Mesothelial cell of epicardium (in vitro differentiated cells): ENCODE measurements around the gene SNRPA1. TPM values are rescaled to one million over a fixed set of nuclear protein-coding genes. Genes with fewer than 3 reads are reported as not detected.

ENCODE experiments used
- DNase-seq, 2 experiments: peaks; one replicate each; pipeline ENCODE4 v3.0.0; 2021; ENCODE audit warnings: low spot score in 2 of 2; ENCODE audit not compliant: unreplicated experiment in 2 of 2
- H3K27ac Mint-ChIP-seq: 2 replicates; pipeline ENCODE4 v1.8.0; 2021; ENCODE audit warnings: mixed read lengths
- H3K27me3 Mint-ChIP-seq: 2 replicates; pipeline ENCODE4 v1.8.0; 2021; ENCODE audit warnings: low read depth, mixed read lengths
- H3K36me3 Mint-ChIP-seq: 2 replicates; pipeline ENCODE4 v1.8.0; 2021; ENCODE audit warnings: mixed read lengths
- H3K4me1 Mint-ChIP-seq: 2 replicates; pipeline ENCODE4 v1.8.0; 2021; ENCODE audit warnings: mixed read lengths
- H3K4me3 Mint-ChIP-seq: 2 replicates; pipeline ENCODE4 v1.8.0; 2021; ENCODE audit warnings: mild to moderate bottlenecking, moderate library complexity, mixed read lengths
- H3K9me3 Mint-ChIP-seq: 2 replicates; pipeline ENCODE4 v1.8.0; 2021; ENCODE audit warnings: mixed read lengths
- CTCF ChIP-seq: fragments of 200-600 bp; sonication (generic); IDR thresholded peaks from one replicate; pipeline ENCODE4 v1.5.0; 2021; ENCODE audit warnings: antibody characterized with exemption; ENCODE audit not compliant: unreplicated experiment
- total RNA-seq: library from RNA; stranded (reverse); gene quantifications from 3 replicates; pipeline ENCODE4 v1.2.1, GENCODE V29; 2021

Gene SNRPA1
- total RNA-seq, 1 donor from 2014 or later, result 82.8 TPM

- no peak for DNase-seq
- no peaks in the 10 kb centered on the region for H3K36me3 Mint-ChIP-seq
- no peak overlapping the region for H3K27ac Mint-ChIP-seq
- peaks cover 3% of the 10 kb centered on the region for H3K9me3 Mint-ChIP-seq
- TF ChIP-seq CTCF, result no peak
- no peak overlapping the region for H3K4me3 Mint-ChIP-seq
- H3K27me3 Mint-ChIP-seq, result peaks cover 44% of the 10 kb centered on the region
- H3K4me1 Mint-ChIP-seq, result no peaks in the 10 kb centered on the region
Observed at GRCh38 chr15:101332061-101332467, 37.0 kb upstream of the SNRPA1 start.

GRCh38 chr15:101329867-101330380 is 34.9 kb upstream of the SNRPA1 start:
- no peaks in the 10 kb centered on the region for H3K36me3 Mint-ChIP-seq
- TF ChIP-seq CTCF, result no peak
- no peak for DNase-seq
- no peaks in the 10 kb centered on the region for H3K4me1 Mint-ChIP-seq
- no peak overlapping the region for H3K4me3 Mint-ChIP-seq
- H3K9me3 Mint-ChIP-seq, result no peaks in the 10 kb centered on the region
- peaks cover 43% of the 10 kb centered on the region for H3K27me3 Mint-ChIP-seq
- H3K27ac Mint-ChIP-seq, result no peak overlapping the region

- Mint-ChIP-seq H3K9me3 (no peaks in the 10 kb centered on the region), H3K27ac (no peak overlapping the region), H3K27me3 (peaks cover 43% of the 10 kb centered on the region), H3K4me3 (no peak overlapping the region), H3K36me3 (no peaks in the 10 kb centered on the region), H3K4me1 (no peaks in the 10 kb centered on the region)
- no peak for DNase-seq
- TF ChIP-seq CTCF, result no peak
Observed at GRCh38 chr15:101329309-101329863, 34.3 kb upstream of the SNRPA1 start.

GRCh38 chr15:101328001-101328400 is 33.0 kb upstream of the SNRPA1 start:
- Mint-ChIP-seq H3K36me3 (no peaks in the 10 kb centered on the region), H3K27ac (no peak overlapping the region), H3K9me3 (no peaks in the 10 kb centered on the region), H3K4me1 (no peaks in the 10 kb centered on the region), H3K27me3 (peaks cover 42% of the 10 kb centered on the region), H3K4me3 (no peak overlapping the region)
- no peak for TF ChIP-seq CTCF
- no peak for DNase-seq

GRCh38 chr15:101327147-101327740 is 32.2 kb upstream of the SNRPA1 start:
- no peaks in the 10 kb centered on the region for H3K4me1 Mint-ChIP-seq
- no peak for DNase-seq
- no peak overlapping the region for H3K4me3 Mint-ChIP-seq
- H3K36me3 Mint-ChIP-seq, result no peaks in the 10 kb centered on the region
- no peak for TF ChIP-seq CTCF
- H3K9me3 Mint-ChIP-seq, result no peaks in the 10 kb centered on the region
- H3K27me3 Mint-ChIP-seq, result peaks cover 41% of the 10 kb centered on the region
- no peak overlapping the region for H3K27ac Mint-ChIP-seq
